AG08395 (cell line): ENCODE data around the gene PSMD13.

Experiments used
- DNase-seq: peaks from one replicate; pipeline ENCODE4 v3.0.0; 2012; ENCODE audit warnings: mixed read lengths, low spot score

The PSMD13 gene

DNA sequence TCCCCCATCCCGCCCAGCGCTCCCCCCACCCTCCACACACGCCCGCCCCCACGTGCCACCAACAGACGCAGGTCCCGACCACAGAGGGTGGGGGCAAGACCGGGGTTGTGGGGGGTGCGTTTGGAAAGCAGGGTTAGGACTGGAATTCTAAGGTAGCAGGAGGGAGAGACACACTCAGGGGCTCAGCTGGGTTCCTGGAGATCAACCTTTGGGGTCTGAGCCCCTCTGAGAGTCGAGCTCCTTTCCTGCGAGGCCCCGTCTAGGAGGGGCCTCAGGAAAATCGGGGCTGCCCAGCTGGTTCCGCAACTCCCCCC is 52.6 kb downstream of the PSMD13 start:
- DNase-seq: no peak

DNA sequence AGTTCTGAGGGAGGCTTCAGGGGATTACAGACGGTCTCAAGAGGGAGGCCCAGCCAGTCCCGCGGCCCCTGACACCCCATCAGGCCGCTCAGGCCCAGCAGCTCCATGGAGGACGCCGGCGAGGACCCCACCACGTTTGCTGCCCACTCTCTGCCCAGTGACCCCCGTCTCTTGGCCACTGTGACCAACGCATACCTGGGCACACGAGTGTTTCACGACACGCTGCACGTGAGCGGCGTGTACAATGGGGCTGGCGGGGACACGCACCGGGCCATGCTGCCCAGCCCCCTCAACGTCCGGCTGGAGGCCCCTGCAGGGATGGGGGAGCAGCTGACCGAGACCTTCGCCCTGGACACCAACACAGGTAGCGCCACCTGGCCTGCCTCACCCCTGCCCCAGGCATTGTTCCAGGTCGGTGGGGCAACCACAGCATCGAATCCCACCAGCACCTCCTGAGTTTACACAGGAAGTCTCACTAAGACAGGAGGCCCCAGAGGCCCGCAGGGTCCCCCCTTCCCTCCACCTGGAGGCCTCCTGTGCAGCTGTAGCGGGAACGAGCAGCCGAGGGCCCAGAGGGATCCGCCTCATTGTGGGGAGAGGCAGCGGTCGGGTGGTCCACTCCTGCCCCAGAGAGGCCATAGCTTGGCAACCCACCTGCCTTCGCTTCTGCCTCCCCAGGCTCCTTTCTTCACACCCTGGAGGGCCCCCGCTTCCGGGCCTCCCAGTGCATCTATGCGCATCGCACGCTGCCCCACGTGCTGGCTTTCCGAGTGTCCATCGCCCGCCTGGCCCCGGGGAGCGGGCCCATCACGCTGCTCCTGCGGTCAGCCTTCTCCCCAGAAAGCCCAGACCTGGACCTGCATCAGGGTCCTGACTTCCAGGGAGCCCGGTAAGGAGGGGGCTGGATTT is 53.2 kb downstream of the PSMD13 start:
- DNase-seq: no peak

- DNase-seq: no peak
Measured at GRCh38 chr11:290621-291231, 54.0 kb downstream of the PSMD13 start.

DNA sequence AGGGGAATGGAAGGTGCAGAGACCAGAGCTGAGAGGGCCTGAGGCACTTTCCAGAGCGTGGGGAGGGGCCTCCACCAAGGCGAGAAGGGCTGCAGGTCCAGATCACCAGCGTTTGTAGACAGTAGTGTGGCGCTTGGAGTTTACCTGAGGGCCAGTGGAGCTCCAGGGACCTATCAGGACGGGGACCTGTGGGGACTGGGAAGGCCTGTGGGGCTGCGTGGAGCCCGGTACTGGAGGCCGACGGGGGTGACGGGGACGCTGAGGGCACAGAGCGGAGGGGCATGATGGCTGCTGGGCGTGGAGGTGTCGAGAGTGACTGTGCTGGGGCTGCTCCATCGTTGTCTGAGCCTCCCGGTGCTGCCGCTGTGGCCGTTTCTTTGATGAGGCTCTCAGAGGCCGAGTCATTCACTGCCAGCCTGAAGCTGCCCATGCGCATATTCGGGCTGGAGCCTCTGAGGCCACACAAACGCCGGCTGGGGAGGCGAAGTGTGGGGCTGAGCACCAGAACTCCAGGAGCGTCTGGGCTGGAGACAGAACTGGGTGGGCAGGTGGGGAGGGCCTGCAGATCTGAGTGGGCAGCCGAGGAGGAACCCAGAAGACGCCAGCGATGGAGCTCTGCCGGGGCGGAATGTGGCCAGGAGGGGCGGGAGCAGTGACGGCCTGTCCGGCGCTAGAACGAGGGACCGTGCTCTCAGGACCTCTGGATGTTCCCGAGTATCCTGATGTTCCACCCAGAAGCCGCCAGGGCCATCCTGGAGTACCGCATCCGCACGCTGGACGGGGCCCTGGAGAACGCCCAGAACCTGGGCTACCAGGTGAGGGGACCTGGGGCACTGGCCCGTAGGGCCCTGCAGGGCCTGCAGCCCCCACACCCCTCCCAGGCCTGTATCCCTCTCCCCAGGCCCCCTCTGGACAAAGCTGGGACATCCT is 54.8 kb downstream of the PSMD13 start:
- DNase-seq: no peak

DNA sequence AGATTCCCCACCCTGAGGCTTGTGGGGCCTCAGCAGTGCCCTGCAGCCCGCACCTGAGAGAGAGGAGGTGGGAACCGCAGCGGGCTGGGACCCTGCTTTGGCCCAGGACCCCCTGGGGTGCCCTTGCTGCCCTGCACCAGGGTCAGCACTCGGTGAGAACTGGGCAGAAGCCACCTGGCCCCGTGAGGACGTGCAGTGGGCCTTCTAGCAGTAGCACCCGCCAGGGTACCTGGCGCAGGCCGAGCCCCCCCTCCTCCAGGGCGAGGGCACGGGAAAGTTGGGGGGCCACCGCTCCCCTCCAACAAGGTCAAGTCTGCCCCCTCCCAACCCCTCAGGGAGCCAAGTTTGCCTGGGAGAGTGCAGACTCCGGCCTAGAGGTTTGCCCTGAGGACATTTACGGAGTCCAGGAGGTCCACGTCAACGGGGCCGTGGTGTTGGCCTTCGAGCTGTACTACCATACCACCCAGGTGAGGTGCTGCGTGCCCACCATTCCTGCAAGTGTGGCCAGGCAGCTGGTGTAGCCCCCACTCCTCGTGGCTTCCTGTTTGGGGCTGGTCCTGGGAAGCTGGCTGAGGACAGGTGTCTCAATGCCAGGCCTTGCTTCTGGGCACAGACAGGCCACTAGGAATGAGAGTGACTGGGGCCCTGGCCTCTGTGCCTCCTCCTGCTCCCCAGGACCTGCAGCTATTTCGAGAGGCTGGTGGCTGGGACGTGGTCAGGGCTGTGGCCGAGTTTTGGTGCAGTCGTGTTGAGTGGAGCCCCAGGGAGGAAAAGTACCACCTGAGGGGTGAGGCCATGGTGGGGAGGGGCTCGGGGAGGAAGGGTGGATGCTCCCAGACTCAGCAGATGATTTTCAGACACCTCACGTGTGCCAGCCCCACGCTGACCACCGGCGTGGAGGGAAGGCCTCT is 55.7 kb downstream of the PSMD13 start:
- no peak for DNase-seq

DNA sequence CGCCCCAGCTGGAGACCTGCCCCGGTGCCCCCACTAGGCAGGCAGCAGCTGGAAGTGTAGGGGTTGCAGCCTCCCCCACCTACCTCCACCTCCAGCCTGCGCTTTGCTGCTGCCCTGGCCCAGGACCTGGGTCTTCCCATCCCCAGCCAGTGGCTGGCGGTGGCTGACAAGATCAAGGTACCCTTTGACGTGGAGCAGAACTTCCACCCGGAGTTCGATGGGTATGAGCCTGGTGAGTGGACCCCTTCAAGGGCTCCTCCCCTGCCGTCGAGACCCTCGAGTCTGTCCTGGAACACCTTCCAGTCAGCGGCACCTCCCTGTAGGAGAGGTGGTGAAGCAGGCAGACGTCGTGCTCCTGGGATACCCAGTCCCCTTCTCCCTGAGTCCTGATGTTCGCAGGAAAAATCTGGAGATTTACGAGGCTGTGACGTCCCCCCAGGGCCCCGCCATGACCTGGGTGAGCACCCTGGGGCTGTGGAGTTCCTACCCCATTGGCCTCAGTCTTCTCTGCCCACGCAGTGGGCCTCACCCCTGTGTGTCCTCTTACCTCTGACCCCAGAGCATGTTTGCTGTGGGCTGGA is 56.6 kb downstream of the PSMD13 start:
- DNase-seq: no peak

- no peak for DNase-seq
Measured at GRCh38 chr11:293852-294661, 57.3 kb downstream of the PSMD13 start.

DNA sequence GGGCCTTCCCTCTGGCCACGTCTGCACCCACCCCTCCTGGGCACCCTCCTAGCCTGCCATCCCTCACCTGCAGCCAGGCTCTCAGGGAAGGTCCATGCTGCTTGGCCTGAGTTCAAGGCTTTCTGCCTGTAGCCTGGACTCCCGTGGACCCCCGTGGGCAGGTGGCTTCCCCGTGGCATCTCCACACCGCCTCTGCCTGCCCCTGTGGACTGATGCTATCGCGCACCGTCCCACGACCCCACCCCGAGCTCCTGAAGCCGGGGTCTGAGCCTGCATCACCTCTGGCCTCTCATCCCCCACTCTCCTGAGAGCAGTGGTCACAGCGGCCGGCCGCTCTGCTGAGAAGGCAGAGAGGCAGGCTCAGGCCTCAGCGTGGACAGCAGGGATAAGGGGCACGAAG is 58.0 kb downstream of the PSMD13 start:
- DNase-seq: no peak

DNA sequence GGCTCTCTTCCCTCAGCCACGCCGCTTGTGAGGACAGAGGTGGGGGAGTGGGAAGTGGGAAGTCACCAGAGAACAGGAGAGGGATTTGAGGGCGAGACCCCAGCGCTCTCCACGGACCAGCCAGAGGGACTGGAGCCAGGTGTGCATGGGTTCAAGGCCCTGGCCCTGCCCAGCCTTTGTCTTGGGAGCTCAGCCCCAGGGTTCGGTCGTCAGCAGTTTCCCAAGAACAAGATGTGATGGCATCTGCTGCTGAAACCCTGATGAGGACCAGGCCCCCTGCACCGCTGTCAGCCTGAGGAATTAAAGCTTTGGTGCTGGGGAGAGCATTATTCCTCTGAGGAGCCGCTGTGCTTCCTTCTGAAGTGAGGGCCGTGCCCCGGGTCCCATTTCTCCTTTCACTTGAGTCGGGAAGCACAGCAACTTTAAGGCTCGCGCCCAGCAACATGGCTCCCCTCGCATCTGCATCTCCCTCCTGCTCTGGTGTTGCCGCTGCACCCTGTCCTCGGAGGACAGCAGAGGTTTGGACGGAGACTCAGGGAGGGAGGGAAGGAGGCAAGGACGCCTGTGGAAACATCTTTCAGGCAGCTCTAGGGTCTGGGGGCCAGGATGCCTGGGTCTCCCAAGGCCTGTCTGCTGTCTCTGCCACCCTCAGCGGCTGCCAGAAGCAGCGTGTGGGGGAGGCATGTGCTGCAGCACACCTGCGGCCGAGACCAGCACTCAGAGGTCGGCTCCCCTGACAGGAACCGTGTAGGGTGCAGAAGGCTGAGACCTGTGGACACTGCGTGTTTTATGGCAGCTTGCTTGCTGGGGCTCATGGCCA is 58.8 kb downstream of the PSMD13 start:
- DNase-seq: no peak

DNA sequence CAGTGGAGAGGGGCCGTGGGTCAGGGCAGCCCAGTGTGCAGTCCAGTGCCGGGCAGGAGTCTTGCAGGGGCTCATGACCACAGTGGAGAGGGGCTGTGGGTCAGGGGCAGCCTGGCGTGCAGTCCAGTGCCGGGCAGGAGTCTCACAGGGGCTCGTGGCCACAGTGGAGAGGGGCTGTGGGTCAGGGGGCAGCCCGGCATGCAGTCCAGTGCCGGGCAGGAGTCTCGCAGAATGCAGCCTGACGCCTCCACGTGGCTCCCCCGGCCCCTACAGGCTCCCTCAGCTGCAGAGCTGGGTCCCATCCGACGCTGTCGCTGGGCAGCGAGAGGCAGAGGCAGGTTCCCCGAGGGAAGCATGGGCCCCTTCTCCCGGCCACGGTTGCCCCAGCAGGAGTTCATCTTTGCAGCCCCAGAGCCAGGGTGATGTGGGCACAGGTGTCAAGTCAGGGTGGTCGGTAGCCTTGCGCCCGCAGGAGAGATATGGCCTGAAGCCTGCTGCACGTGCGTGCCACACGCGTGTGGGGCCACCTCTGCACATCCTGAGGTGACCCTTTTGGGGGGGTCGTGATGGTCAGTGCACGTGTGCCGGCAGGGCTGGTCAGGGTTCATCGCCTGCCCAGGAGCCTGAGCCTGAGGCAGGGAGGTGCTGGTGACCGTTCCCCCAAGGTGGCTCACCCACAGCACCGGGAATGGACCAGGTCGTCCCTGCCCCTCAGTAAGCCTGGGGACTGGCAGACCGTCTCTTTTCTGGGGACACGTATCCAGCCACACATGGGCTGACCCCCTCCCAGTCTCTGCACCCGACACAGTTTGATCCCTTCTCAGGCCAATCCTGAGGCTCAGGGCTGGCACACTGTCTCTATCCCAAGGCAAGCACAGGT is 59.6 kb downstream of the PSMD13 start:
- no peak for DNase-seq

- no peak for DNase-seq
Measured at GRCh38 chr11:297051-297585, 60.3 kb downstream of the PSMD13 start.

DNA sequence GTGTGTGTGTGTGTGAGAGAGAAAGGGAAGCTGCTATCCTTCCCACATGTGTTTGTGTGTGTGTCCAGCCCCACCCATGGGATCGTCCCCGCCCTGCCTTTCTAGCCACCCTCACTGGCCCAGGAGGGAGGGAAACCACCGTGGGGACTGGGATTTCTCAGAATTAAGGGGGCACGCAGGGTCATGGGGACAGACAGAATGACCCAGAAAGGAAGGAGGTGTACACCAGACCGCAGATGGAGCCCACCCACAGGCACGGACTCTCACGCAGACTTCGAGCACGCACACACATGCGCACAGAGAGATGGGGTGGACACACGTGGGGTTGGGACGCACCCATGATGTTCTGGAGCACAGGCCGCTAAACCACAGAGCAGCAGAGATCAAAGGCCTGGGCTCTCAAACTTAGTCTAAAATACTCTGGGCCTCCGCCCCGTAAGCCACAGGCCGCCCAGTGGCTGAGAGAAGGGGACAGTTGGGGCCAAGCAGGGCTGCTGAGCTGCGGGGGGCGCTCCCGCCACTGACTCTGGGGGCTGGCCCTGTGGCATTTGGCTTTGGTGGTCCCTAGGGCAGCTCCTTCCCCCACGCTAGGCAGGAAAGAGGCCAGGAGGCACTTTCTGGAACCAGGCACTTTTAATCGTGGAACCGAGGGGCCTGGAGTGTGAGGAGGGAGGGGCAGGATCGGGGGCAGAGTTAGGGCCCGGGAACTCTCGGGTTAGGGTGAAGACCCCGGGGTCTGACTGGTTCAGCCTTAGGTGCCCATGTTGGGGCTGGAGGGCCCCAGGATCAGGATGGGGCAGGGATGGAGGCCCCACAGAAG is 61.0 kb downstream of the PSMD13 start:
- DNase-seq: peak; percentile 70

DNA sequence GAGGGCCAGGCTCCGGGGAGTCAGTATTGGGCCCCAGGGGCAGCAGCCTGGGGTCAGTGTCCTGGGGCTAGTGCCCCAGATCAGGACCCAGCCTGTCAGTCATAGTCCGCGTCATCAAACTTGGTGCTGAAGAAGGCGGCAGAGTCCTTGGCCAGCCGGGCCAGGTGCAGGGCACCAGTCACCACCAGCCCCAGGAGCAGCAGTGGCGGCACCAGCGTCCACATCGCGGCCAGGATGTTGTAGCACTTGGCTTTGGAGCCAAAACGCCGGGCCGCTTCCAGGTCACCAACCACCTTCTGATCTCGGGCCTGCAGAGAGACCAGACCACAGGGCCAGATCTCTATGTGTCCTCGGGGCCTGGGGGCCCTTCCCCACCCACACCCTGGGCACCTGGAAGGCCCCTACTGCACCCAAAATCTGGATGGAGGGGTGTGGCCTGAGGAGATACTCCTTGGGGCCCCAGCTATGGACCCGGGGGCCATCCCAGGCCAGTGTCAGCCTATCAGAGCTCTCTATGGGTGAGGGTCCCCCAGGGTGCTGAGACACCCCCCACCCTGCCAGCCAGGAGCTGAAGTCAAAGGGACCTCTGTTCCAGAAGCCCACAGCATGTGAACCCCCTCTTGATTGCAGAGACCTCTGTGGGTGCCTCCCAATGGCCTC is 61.8 kb downstream of the PSMD13 start:
- DNase-seq: no peak

- no peak for DNase-seq
Measured at GRCh38 chr11:299081-299891, 62.5 kb downstream of the PSMD13 start, which contains the start of gene IFITM5. IFITM5 (minus strand) TSS chr11:299526; CDS start chr11:299490, 36 bp downstream.

DNA sequence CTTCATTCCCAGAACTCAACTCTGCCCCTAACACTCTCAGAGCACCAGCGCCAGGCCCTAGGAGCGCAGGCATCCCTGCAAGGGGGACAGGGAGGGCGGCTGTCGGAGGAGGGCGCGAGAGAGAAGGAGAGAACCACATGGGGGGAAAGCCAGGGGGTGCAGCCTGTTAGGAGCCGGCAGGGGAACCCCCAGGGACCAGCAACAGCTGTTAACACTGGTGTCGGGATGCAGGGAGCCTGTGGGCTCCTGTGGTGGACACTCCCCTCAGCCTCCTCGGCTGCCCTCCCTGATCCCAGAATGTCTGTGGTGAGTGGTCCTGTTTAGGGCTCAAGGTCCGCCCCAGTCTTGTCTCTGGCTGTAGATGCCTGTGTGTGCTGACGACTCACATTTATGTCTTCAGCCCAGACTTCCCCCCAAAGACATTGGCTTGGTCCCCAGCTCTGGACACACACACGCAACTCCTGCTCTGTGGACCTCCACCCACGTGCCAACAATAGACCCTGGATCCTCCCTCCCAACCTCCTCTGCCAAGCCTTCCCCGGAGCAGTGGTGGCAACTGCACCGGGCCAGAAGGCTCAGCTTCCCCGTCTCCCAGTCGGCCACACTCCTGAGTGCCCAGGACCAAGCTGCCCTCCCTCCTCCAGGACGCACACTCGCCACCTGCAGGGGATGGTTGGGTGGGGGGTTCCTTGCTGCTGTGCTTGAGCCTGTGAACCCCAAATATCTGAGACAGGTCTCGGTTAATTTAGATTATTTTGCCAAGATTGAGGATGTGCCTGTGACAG is 63.4 kb downstream of the PSMD13 start:
- DNase-seq: peak; percentile 25
